Hippocampal formation (tissue), 2 donors: ENCODE measurements around the gene AKIRIN2.
A peak's percentile ranks its signal among the peaks of the same experiment; 100 is the strongest.

Source experiments
- DNase-seq, 2 donors: peaks; one replicate each; lab custom pipeline; 2025; lab: John Stamatoyannopoulos, UW

Gene AKIRIN2

DNA sequence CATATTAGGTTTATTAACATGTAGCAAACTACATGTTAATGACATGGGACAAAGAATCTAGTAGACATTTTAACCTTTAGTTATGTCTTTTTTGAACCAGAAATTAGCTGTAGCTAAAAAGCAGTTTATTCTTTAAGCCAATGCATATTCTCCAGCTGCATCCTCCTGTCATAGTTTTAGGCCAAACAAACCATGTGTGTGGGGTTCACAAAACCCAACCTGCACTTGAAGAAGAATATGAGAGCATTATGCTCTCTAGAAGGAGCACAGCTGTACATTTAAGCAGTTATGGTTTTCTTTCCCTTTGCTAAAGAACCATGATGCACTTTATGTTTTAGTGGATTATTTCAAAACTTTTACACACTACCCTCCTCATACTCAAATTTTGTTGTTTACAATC, 46.2 kb downstream of the AKIRIN2 start:
- no peak for DNase-seq

DNA sequence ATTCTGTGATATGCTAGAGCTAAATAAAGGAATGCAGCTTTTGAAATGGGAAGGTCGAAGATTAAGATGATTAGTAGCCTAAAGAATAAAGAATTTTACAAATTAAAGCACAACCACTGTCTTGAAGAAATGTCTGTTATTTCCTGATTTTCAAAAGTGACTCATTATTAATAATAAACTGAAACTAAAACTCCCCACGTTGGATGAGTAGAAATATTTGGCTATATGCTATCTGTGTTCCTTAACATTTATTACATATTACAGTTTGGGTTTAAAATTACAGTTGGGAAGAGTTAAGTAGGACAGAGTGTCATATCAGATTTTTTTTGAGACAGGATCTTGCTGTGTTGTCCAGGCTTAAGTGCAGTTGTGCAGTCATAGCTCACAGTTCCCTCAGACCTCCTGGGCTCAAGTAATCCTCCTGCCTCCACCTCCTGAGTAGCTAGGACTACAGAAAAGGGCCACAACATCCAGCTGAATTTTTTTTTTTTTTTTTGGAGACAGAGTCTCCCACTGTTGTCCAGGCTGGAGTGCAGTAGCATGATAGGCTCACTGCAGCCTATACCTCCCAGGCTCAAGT, 47.1 kb downstream of the AKIRIN2 start:
- no peak for DNase-seq

DNA sequence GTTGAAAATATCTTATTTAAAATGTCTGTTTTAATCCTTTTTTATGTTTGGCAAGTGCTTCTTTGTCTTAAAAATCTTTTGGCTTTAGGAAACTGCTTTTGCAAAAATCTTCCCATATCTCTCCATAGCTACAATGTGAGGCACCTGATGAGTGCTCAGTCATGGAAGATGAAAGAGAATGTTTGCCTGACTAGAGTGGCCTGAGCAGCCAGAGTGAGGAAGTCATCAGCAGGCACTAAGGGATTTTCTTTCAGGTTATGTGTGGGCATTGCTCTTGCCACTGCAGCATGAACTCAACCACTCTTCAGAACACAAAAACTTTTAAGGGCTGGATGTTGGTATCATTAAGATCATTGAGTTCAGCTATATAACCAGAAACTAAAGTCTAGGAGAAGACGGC, 47.9 kb downstream of the AKIRIN2 start:
- no peak for DNase-seq

DNA sequence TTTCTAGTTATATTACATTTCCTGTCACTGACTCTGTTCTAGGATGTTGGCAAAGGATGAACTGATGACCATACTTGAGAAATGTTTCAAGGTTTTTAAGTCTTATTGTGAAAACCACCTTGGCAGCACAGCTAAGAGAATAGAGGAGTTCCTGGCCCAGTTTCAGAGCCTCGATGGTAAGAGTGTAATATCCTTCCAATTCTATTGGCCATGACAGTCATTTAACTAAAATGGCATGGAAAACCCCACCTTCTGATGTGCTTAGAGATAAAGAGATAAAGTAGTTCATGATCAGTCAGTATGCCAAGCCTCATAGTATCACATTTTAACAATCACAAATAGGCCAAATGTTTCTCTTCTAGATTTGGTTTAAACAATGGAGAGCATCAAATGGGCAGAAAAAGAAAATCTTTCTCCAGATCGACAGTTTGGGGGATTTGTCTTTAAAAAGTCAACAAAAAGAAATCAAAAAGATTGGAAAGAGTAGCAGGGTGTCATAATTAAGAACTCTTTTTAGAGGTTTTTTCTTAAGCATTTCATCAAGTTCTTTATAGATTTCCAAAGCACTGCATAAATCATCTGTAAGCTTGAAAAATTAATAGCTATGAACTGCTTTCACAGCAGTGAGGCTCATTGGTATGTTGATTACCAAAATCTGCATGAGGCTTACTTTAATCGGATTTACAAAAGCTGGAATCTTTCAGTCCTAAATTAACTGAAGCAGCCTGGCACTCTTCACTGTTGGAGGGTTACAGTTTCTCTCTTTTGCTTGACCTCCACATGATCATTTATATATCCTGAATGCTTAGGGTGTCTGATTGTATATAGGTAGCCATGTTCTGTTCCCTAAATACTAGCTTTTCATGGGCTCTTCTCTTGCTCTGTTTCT, 48.7 kb downstream of the AKIRIN2 start:
- no peak for DNase-seq

DNA sequence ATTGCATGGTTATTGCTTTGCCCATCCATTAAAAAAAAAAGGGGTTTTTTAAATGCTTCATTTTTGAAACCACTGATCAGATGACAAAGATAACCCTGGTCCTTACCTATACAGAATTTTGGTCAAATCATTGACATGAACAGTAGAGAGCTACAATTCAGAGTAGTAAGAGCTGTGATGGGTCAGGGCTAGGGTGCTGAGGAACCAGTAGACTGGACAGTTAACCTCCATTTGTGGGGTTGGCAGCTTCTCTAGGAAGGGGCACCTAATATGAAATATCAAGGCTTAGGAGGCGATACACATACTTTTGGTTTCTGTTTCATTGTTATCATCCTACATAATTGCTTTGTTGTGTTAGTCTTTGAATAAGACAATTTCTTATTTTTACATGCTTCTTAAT, 57.0 kb downstream of the AKIRIN2 start:
- DNase-seq, result no peak

DNA sequence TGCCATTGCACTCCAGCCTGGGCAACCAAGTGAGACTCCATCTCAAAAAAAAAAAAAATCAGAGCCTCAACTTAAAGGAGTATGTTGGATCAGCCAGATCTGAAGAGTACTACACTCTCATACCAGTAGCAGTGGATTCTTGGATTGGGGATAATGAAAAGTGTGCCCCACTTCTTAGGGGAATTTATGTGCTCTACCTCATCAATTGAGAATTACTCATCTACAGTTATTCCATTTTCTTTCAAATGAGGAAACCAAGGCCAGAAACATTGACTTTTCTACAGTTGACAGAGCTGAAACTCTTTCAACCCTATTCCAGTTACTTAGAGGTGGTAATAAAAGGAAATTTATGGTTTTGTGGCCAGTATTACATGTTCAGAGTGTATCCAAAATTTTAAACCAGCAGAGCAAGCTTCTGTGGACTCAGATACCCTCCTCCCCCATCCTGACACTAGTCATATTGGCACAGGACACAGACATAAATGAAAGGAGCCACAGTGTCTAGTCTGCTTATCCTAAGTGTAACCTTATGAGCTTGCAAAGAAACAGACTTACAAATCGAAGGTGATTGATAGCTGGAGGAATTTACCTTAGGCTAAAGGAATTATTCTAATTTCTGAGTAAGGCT, 60.9 kb downstream of the AKIRIN2 start:
- DNase-seq, result no peak

DNA sequence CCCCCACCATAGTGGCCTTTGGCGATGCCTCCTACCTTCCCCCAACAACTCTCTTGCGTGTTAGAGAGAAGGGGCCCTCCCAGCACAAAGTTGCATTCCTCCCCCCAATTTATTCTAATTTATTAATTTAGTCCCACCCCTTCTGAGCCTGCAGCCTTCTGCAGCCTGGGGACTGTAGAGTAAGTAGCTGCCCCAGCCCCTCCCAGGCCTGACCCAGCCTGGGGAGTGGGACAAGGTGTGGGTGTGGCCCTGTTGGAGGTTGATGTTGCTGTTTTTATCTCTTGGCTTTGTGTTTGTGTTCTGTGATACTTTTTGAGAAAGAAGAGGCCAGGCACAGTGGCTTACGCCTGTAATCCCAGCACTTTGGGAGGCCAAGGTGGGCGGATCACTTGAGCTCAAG, 62.7 kb downstream of the AKIRIN2 start:
- DNase-seq, result no peak

DNA sequence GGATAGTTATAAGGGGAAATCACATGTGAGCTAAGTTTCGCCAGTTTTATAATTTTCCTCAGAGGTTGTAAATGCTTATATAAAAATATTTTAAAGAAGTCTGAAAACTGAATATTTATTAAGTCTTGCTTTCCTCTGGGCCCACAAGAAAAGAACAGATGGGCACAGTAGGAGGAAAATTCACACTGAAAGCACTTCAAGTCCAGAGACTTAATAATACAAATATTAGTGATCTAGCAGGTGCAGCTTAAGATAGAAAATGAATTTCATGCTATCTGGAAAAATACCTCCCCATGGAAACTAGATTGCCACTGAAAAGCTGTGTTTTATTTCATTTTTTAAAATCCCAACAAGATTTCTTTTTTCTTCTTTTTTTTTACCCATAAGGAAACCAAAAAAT, 64.9 kb downstream of the AKIRIN2 start:
- no peak for DNase-seq

DNA sequence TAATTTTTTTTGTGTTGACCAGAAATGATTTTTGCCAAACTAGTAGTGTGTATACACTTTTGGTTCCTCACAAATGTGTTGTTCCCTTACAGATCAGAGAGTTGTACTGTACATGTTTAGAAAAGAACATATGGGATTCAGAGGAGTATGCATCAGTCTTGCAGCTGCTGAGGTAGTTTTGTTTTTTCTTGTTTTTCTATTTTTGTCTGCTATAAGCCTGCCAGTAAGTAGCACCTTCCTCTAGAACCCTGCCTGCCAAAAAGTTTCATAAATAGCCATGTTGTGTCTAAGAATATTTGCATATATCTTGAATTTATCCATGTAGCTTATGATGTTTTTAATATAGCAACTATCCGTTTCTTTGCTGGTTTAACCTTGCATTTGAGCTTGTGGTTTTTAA, 65.7 kb downstream of the AKIRIN2 start:
- DNase-seq, result peak in 1 of 2 donors; percentile 21

DNA sequence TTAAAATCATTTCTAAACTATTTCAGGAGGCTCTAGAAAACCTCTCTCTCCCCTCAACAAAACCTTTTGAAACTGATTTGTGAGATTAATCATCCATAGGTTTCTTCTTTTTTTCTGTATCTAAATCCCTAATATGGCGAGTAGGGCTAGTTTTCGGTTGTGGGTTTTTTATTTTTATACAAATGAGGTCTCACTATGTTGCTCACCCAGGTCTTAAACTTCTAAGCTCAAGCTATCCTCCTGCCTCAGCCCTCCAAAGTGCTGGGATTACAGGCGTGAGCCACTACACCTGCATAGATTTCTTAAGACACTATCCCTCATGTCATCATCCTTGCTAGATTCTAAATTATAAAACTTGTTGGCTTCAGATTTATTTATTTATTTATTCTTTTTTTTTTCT, 68.2 kb downstream of the AKIRIN2 start:
- no peak for DNase-seq

DNA sequence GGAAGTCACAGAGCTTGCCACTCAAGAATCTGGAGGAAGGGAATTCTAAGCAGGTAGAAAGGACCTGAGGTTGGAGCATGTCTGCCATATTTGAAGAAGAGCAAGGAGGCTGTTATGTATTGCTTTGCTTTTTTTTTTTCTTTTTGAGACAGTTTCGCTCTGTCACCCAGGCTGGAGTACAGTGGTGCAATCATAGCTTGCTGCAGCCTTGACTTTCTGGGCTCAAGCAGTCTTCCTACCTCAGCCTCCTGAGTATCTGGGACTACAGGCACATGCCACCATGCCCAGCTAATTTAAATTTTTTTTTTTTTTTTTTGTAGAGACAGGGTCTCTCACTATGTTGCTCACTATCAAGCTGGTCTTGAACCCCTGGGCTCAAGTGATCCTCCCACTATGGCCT, 71.3 kb downstream of the AKIRIN2 start:
- DNase-seq, result no peak

DNA sequence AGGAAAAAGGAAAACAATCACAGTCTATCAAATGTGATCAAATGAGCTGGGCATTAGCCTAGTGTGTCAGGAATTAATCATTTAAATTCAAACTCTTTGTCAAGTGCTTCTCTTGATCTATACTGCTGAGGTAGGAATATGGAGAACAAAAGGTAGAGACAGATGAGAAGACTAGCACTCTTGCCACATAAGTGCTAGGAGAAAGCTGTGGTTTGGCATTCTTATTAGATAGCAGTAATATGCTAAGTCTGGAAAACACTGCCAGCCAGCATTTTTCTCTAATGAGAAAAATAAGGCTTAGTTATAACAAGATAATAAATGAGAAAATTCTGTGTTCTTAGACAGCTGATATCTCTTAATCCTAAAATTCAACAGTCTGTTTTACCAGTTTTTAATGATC, 73.2 kb downstream of the AKIRIN2 start:
- no peak for DNase-seq

DNA sequence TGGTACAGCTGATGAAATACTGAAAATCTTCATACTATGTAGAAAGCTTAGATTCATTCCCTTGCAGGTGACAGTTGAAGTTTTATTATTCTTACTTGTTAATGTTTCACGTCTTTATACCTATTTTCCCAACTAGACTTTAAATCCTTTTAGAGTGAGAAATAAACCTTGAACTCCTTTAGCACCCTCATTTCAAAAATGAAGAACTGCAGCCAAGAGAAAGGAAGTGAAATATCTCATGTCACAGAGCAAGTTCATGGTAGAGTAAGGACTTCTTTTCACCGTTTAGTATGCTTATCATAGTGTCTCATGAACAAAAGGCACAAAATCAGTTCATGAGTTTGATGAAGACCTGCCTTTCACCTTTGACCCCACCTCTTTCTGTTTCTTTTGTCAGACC, 73.6 kb downstream of the AKIRIN2 start:
- DNase-seq, result no peak
